Ishikawa (cell line): ENCODE data around the gene ASH1L.
A peak's percentile ranks its signal among the peaks of the same experiment; 100 is the strongest.

Experiments
- CEBPB ChIP-seq: IDR thresholded peaks from 2 replicates; pipeline ENCODE4 v1.6.1; 2012
- CREB1 ChIP-seq: IDR thresholded peaks from 2 replicates; pipeline ENCODE4 v1.6.1; 2012; ENCODE audit warnings: low read depth
- EGR1 ChIP-seq: IDR thresholded peaks from 2 replicates; pipeline ENCODE4 v1.6.1; 2012
- EP300 ChIP-seq: IDR thresholded peaks from 2 replicates; pipeline ENCODE4 v1.6.1; 2012; ENCODE audit warnings: borderline replicate concordance
- FOXM1 ChIP-seq: IDR thresholded peaks from 2 replicates; pipeline ENCODE4 v1.6.1; 2012; ENCODE audit warnings: low read depth, borderline replicate concordance
- MAX ChIP-seq: IDR thresholded peaks from 2 replicates; pipeline ENCODE4 v1.6.1; 2012
- NFIC ChIP-seq: IDR thresholded peaks from 2 replicates; pipeline ENCODE4 v1.6.1; 2012
- RAD21 ChIP-seq: IDR thresholded peaks from 2 replicates; pipeline ENCODE4 v1.6.1; 2012; ENCODE audit warnings: low read depth
- TAF1 ChIP-seq: IDR thresholded peaks from 2 replicates; pipeline ENCODE4 v1.6.1; 2012; ENCODE audit warnings: low read depth, mild to moderate bottlenecking
- TCF12 ChIP-seq: IDR thresholded peaks from 2 replicates; pipeline ENCODE4 v1.6.1; 2012; ENCODE audit warnings: low read depth
- TEAD4 ChIP-seq: IDR thresholded peaks from 2 replicates; pipeline ENCODE4 v1.6.1; 2012
- YY1 ChIP-seq: IDR thresholded peaks from 2 replicates; pipeline ENCODE4 v1.6.1; 2012; ENCODE audit warnings: low read depth
- ZBTB7A ChIP-seq: IDR thresholded peaks from 2 replicates; pipeline ENCODE4 v1.6.1; 2012; ENCODE audit warnings: low read depth
- TF ChIP-seq, protein P1 (sequence below): IDR thresholded peaks from 2 replicates; pipeline ENCODE4 v1.6.1; 2012; ENCODE audit warnings: low read depth, mild to moderate bottlenecking
- TF ChIP-seq, protein P2 (sequence below): IDR thresholded peaks from 2 replicates; pipeline ENCODE4 v1.6.1; 2012

ASH1L gene

DNA sequence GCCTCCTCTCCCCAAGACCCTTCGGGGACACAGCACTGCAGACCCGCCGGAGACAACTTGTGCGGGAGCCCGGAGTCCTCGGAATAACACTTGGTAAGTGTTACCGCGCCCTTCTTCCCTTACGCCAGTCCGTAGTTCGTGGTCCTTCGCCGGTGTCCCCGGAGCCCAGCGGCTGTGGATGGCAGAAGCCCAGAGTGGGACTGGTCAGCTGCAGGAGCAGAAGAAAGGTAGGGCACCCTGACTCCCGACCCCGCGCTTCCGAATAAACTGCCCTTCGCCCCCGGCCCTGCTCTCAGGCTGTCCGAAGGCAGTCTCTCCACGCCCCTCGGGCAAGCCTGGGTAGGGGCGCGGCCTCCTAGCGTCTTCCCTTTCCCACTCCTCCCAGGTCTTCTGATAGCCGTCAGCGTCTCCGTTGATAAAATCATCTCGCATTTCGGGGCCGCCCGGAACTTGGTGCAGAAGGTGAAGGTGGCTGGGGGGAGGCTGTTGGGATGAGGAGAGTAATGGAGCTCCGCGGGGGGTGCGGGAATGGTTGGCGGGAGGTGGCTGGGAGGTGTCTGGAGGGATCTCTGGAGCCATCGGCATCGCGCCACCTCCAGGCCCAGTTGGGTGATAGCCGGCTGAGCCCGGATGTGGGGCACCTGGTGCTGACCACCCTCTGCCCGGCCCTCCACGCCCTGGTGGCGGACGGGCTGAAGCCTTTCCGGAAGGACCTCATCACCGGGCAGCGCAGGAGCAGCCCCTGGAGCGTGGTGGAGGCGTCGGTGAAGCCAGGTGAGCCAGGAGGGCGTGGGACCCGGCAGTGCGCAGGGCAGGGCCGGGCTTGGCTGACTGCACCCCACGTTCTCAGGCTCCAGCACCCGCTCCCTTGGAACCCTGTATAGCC is 237.6 kb downstream of the ASH1L start:
- no peak for TF ChIP-seq TEAD4
- no peak for TF ChIP-seq CEBPB
- TF ChIP-seq ZBTB7A, result peak; percentile 46; the same call in 1 of the 2 replicates
- TF ChIP-seq, protein P1, sequence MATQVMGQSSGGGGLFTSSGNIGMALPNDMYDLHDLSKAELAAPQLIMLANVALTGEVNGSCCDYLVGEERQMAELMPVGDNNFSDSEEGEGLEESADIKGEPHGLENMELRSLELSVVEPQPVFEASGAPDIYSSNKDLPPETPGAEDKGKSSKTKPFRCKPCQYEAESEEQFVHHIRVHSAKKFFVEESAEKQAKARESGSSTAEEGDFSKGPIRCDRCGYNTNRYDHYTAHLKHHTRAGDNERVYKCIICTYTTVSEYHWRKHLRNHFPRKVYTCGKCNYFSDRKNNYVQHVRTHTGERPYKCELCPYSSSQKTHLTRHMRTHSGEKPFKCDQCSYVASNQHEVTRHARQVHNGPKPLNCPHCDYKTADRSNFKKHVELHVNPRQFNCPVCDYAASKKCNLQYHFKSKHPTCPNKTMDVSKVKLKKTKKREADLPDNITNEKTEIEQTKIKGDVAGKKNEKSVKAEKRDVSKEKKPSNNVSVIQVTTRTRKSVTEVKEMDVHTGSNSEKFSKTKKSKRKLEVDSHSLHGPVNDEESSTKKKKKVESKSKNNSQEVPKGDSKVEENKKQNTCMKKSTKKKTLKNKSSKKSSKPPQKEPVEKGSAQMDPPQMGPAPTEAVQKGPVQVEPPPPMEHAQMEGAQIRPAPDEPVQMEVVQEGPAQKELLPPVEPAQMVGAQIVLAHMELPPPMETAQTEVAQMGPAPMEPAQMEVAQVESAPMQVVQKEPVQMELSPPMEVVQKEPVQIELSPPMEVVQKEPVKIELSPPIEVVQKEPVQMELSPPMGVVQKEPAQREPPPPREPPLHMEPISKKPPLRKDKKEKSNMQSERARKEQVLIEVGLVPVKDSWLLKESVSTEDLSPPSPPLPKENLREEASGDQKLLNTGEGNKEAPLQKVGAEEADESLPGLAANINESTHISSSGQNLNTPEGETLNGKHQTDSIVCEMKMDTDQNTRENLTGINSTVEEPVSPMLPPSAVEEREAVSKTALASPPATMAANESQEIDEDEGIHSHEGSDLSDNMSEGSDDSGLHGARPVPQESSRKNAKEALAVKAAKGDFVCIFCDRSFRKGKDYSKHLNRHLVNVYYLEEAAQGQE, result no peak
- 0 out of 2 replicates have a peak, but pooled peaks have one; percentile 34 for TF ChIP-seq YY1
- TF ChIP-seq CREB1, result no peak
- TF ChIP-seq NFIC, result no peak
- no peak for TF ChIP-seq FOXM1
- TF ChIP-seq TCF12, result 0 out of 2 replicates have a peak, but pooled peaks have one; percentile 27
- 0 out of 2 replicates have a peak, but pooled peaks have one; percentile 18 for TF ChIP-seq TAF1
- no peak for TF ChIP-seq EGR1
- TF ChIP-seq RAD21, result peak; percentile 35; the same call in 1 of the 2 replicates
- TF ChIP-seq EP300, result no peak
- TF ChIP-seq, protein P2, sequence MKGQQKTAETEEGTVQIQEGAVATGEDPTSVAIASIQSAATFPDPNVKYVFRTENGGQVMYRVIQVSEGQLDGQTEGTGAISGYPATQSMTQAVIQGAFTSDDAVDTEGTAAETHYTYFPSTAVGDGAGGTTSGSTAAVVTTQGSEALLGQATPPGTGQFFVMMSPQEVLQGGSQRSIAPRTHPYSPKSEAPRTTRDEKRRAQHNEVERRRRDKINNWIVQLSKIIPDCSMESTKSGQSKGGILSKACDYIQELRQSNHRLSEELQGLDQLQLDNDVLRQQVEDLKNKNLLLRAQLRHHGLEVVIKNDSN, result no peak
- TF ChIP-seq MAX, result peak; percentile 45; the same call in 1 of the 2 replicates

GRCh38 chr1:155324037-155324716 is 238.4 kb downstream of the ASH1L start:
- TF ChIP-seq, protein P1, result no peak
- TF ChIP-seq TAF1 (peak; percentile 58; the same call in 1 of the 2 replicates), RAD21 (no peak), CEBPB (no peak), MAX (peak; percentile 77), CREB1 (no peak), FOXM1 (no peak), EP300 (peak; percentile 24; the same call in 1 of the 2 replicates), TCF12 (0 out of 2 replicates have a peak, but pooled peaks have one; percentile 15), ZBTB7A (no peak), YY1 (no peak; the same call in 1 of the 2 replicates), NFIC (peak; percentile 28; the same call in 1 of the 2 replicates), EGR1 (0 out of 2 replicates have a peak, but pooled peaks have one; percentile 51), TEAD4 (peak; percentile 45; the same call in 1 of the 2 replicates)
- TF ChIP-seq, protein P2, result peak; percentile 99

GRCh38 chr1:155323729-155324036 is 238.9 kb downstream of the ASH1L start:
- no peak for TF ChIP-seq CEBPB
- TF ChIP-seq EGR1, result peak; percentile 19; the same call in 1 of the 2 replicates
- peak; percentile 61 for TF ChIP-seq ZBTB7A
- TF ChIP-seq, protein P2, result 0 out of 2 replicates have a peak, but pooled peaks have one; percentile 7

- peak; percentile 75 for TF ChIP-seq RAD21
- TF ChIP-seq TAF1, result peak; percentile 34; the same call in 1 of the 2 replicates
- TF ChIP-seq MAX, result peak; percentile 49; the same call in 1 of the 2 replicates
- no peak for TF ChIP-seq TEAD4
- TF ChIP-seq, protein P2, result 0 out of 2 replicates have a peak, but pooled peaks have one; percentile 6
- no peak for TF ChIP-seq CREB1
- TF ChIP-seq NFIC, result no peak
- 0 out of 2 replicates have a peak, but pooled peaks have one; percentile 60 for TF ChIP-seq ZBTB7A
- TF ChIP-seq TCF12, result 0 out of 2 replicates have a peak, but pooled peaks have one; percentile 17
These were observed 239.5 kb downstream of the ASH1L start for GRCh38 chr1:155322953-155323728.
